Peyer's patch (tissue), 4 donors: ENCODE data around the gene UNC5B. TPM values are rescaled to one million over a fixed set of nuclear protein-coding genes. Genes with fewer than 3 reads are reported as not detected.
A peak's percentile ranks its signal among the peaks of the same experiment; 100 is the strongest.

Experiments used
- DNase-seq, 3 donors: peaks; one replicate each; pipeline ENCODE4 v3.0.0-alpha.2; 2017 to 2019
- H3K27ac ChIP-seq, 4 donors: fragments of 200-600 bp; sonication (generic); one replicate each; pipeline ENCODE4 v1.5.1; 2016 to 2019
- H3K27me3 ChIP-seq, 2 donors: fragments of 200-600 bp; sonication (generic); one replicate each; pipeline ENCODE4 v1.5.1; 2019
- H3K36me3 ChIP-seq, 3 donors: fragments of 200-600 bp; sonication (generic); one replicate each; pipeline ENCODE4 v1.5.1; 2016 to 2019
- H3K4me1 ChIP-seq, 4 donors: fragments of 200-600 bp; sonication (generic); one replicate each; pipeline ENCODE4 v1.5.1; 2016 to 2019
- H3K4me3 ChIP-seq, 4 donors: fragments of 200-600 bp; sonication (generic); 1 replicate in 3 of 4; 2 replicates in 1 of 4; pipeline ENCODE4 v1.5.1; 2016 to 2019; ENCODE audit warnings: mild to moderate bottlenecking in 1 of 4
- H3K9me3 ChIP-seq, 4 donors: fragments of 200-600 bp; sonication (generic); one replicate each; pipeline ENCODE4 v1.5.1; 2016 to 2019; ENCODE audit warnings: mild to moderate bottlenecking in 1 of 4
- POLR2A ChIP-seq, 2 donors: fragments of 450-650 bp; IDR thresholded peaks; one replicate each; pipeline ENCODE4 v1.5.1; 2017; ENCODE audit warnings: antibody characterized with exemption in 2 of 2, mild to moderate bottlenecking in 2 of 2, moderate library complexity in 2 of 2
- total RNA-seq, 4 donors: library from RNA; depleted of rRNA; stranded (reverse); fragments of >200 nt; gene quantifications; one replicate each; pipeline ENCODE4 v1.1.0, GENCODE V29; 2016
- TF ChIP-seq, protein P1 (sequence below), 6 experiments: fragments of 450-650 bp in 4 of 6; fragments of 200-600 bp in 2 of 6; sonication (generic) in 1 of 6; IDR thresholded peaks; one replicate each; pipeline ENCODE4 v1.5.1; 2017 to 2019; ENCODE audit warnings: antibody characterized with exemption in 6 of 6, mild to moderate bottlenecking in 3 of 6, moderate library complexity in 1 of 6

Gene UNC5B
- total RNA-seq, 4 donors from 2014 or later = 5.0 to 52.5 (median 39.1) TPM

DNA sequence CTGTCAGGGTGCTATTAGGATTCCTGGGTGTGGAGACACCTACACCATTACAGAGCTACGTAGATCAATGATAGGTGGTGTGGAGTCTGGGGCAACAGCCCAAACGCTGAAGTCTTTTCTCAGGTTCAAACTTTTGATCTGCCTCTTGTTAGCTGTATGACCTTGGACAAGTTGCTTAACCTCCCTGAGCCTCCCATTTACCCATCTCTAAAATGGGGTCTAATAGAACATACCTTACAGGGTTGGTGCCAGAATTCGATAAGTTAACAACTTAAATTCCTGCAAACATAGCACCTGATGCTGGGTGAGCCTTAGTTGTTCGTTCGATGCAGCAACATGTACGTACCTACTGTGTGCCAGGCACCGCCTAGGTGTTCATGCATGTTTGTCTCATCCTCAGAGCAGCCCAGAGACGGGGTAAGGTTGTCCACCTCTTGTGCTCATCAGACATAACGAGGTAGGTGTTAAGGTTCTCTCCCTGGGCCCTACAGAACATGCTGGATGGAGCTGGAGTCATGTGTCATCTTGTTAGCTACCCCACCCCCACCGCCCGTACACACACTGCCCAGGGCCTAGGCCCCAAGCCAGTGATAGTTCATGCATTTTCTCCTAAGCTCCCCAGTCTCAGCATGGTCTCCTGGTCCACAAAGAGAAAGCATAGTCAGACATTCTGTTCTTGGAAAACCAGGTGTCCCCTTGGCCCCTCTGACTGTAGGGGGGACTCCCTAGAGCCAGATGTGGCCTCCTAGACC lies 65.7 kb downstream of the UNC5B start:
- no peaks in the 10 kb centered on the region for H3K4me1 ChIP-seq
- H3K4me3 ChIP-seq = no peak overlapping the region
- TF ChIP-seq, protein P1, sequence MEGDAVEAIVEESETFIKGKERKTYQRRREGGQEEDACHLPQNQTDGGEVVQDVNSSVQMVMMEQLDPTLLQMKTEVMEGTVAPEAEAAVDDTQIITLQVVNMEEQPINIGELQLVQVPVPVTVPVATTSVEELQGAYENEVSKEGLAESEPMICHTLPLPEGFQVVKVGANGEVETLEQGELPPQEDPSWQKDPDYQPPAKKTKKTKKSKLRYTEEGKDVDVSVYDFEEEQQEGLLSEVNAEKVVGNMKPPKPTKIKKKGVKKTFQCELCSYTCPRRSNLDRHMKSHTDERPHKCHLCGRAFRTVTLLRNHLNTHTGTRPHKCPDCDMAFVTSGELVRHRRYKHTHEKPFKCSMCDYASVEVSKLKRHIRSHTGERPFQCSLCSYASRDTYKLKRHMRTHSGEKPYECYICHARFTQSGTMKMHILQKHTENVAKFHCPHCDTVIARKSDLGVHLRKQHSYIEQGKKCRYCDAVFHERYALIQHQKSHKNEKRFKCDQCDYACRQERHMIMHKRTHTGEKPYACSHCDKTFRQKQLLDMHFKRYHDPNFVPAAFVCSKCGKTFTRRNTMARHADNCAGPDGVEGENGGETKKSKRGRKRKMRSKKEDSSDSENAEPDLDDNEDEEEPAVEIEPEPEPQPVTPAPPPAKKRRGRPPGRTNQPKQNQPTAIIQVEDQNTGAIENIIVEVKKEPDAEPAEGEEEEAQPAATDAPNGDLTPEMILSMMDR (IDR thresholded peaks at IDR 0.05) = no peak
- TF ChIP-seq POLR2A (IDR thresholded peaks at IDR 0.05) = no peak
- no peak overlapping the region for H3K27ac ChIP-seq
- no peaks in the 10 kb centered on the region for H3K36me3 ChIP-seq
- DNase-seq = no peak
- H3K27me3 ChIP-seq = no peaks in the 10 kb centered on the region
- no peaks in the 10 kb centered on the region for H3K9me3 ChIP-seq

DNA sequence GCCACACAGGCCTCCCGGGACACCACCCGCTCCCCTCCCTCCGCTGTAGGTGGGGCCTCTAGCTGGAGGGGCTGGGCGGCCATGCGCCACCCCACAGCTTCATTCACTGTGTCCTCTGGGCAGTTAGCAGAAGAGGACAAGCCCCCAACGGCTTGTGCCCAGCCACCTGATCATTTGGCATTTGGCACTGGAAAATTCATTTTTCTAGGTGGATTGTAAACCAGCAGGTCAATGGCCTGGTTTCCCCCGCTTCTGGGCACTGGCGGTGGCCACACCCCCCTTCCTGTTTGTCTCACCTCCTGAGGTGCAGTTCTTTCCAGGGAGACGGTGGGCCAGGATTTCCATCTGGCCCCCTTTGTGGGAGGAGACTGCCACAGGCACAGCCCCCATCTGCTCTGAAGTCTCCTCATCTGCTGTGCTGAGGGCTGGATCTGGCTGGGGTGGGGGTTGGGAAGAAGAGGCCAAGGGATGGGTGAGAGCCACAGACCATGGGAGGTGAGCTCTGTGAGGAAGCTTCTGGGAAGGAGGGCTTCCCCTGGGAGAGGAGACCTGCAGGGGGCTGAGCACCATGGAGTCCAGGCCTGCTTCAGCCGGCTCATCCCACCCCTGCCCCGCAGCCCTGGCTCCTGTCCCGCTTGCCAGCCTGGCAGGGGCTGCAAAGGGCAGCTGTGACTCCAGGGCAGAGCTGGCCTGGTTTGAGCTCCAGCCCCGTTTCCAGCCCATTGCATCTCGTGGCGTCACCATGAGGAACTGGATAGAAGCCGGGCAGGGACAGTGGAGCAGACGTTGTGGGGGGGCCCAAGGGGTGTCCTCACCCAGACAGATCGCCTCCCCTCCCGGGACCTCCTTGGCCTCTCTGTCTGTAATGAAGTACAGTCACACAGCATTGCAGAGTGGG lies 66.6 kb downstream of the UNC5B start:
- Histone ChIP-seq H3K9me3 (no peaks in the 10 kb centered on the region), H3K27ac (no peak overlapping the region), H3K27me3 (no peaks in the 10 kb centered on the region), H3K4me1 (no peaks in the 10 kb centered on the region), H3K4me3 (no peak overlapping the region), H3K36me3 (no peaks in the 10 kb centered on the region)
- no peak for TF ChIP-seq POLR2A (IDR thresholded peaks at IDR 0.05)
- TF ChIP-seq, protein P1 (IDR thresholded peaks at IDR 0.05) = no peak
- no peak for DNase-seq

DNA sequence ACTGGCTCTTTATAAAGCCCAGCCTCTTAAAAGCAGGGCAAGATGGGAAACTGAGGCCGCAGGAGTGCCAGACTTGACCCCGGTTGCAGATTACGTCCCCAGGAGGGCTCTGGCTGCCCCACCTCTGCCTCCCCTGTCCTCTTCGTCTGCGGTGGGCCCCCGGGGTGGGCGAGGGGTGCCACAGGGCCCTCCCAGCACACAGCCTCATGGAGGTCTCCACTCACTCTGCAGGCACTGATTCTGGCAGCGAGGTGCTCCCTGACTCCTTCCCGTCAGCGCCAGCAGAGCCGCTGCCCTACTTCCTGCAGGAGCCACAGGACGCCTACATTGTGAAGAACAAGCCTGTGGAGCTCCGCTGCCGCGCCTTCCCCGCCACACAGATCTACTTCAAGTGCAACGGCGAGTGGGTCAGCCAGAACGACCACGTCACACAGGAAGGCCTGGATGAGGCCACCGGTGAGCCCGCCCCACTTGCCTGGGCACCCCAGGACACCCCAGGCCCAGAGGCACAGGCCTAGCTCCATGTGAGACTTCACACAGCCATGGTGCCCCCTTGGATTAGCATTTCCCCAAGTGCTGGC lies 67.3 kb downstream of the UNC5B start:
- H3K9me3 ChIP-seq = no peaks in the 10 kb centered on the region
- peak overlapping the region in 1 of 4 donors; percentile 8 for H3K27ac ChIP-seq
- no peaks in the 10 kb centered on the region for H3K4me1 ChIP-seq
- H3K4me3 ChIP-seq = no peak overlapping the region
- DNase-seq = no peak
- TF ChIP-seq, protein P1 (IDR thresholded peaks at IDR 0.05) = no peak
- no peak for TF ChIP-seq POLR2A (IDR thresholded peaks at IDR 0.05)
- H3K36me3 ChIP-seq = no peaks in the 10 kb centered on the region
- H3K27me3 ChIP-seq = no peaks in the 10 kb centered on the region

DNA sequence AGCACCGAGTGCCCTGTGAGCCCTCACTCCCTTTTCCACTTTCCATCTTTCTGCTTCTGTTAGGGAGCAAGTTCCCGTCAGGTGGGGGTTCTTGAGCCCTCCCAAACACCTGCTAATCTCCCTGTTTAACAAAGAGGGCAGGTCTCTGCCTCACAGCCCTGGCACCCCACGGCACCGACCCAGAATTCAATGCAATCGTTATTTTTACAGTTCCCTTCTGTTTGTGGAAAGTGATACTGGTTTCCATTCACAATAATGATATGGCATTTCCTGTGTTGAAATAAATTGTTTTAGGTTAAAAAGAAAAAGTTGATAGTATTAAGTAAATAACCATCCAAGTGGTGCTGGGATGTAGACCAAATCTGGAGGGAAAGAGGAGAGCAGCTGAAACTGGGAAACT lies 67.8 kb downstream of the UNC5B start:
- H3K27me3 ChIP-seq = no peaks in the 10 kb centered on the region
- no peak for DNase-seq
- H3K36me3 ChIP-seq = no peaks in the 10 kb centered on the region
- peak overlapping the region in 1 of 4 donors; percentile 8 for H3K27ac ChIP-seq
- no peak for TF ChIP-seq POLR2A (IDR thresholded peaks at IDR 0.05)
- TF ChIP-seq, protein P1 (IDR thresholded peaks at IDR 0.05) = no peak
- no peaks in the 10 kb centered on the region for H3K4me1 ChIP-seq
- H3K4me3 ChIP-seq = no peak overlapping the region
- no peaks in the 10 kb centered on the region for H3K9me3 ChIP-seq

DNA sequence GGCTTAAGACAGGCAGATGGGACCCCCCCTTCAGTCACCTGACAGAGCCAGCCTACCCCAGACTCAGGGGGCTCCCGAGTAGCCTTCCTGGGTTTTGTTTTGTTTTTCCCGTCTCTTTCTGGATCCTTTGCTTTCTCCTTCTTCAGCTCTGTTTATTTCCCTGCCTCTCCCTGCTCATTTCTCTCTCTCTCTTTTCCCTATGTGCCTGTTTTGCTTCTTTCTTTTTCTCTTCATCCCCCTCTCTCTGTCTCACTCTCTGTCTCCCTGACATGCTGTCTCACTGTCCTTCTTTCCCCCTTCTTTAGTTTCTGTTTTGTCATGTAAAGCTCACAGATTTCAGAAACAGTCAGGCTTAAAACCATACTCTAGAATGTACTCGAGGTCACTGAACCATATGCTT lies 68.5 kb downstream of the UNC5B start:
- Histone ChIP-seq H3K9me3 (no peaks in the 10 kb centered on the region), H3K4me1 (no peaks in the 10 kb centered on the region), H3K36me3 (no peaks in the 10 kb centered on the region), H3K27ac (no peak overlapping the region), H3K27me3 (no peaks in the 10 kb centered on the region), H3K4me3 (no peak overlapping the region)
- TF ChIP-seq POLR2A (IDR thresholded peaks at IDR 0.05) = no peak
- TF ChIP-seq, protein P1 (IDR thresholded peaks at IDR 0.05) = no peak
- DNase-seq = no peak
